Naive thymus-derived CD4-positive, alpha-beta T cell (primary cell): Measurements from ENCODE around the gene NEDD4L. TPM values are rescaled to one million over a fixed set of nuclear protein-coding genes. Genes with fewer than 3 reads are reported as not detected.

Experiments used
- ATAC-seq: fragments of 150-1000 bp; cut with Tn5 transposase; 2 replicates; pipeline ENCODE4 v1.10.0; 2021; ENCODE audit warnings: mild to moderate bottlenecking, moderate library complexity
- CTCF ChIA-PET: fragments of 350-600 bp; sonication (Branson Sonifier 250); formaldehyde crosslinking; loops from one replicate; lab custom pipeline; 2021; ENCODE audit warnings: antibody characterized with exemption; lab: Charles Lee
- POLR2A ChIA-PET: fragments of 350-600 bp; sonication (Branson Sonifier 250); formaldehyde crosslinking; loops from one replicate; lab custom pipeline; 2021; ENCODE audit warnings: antibody characterized with exemption, inconsistent platforms; lab: Charles Lee
- DNase-seq, 9 donors: peaks; one replicate each; pipeline versions ENCODE4 v3.0.0 to v3.0.0-alpha.2; 2020 to 2022; ENCODE audit warnings: mixed read lengths in 1 of 9
- H3K27ac ChIP-seq: one replicate; pipeline ENCODE4 v1.7.0; 2013; ENCODE audit warnings: mild to moderate bottlenecking, low read depth, low read length, moderate library complexity
- H3K27me3 ChIP-seq, 2 donors: one replicate each; pipeline ENCODE4 v1.7.0; 2013; ENCODE audit warnings: low read length in 2 of 2, mild to moderate bottlenecking in 2 of 2, moderate library complexity in 2 of 2; ENCODE audit not compliant: control insufficient read depth in 2 of 2, insufficient read depth in 2 of 2
- H3K36me3 ChIP-seq, 3 experiments: 1 replicate in 2 of 3; 2 replicates in 1 of 3; pipeline ENCODE4 v1.7.0; 2013; ENCODE audit warnings: low read length in 3 of 3, mild to moderate bottlenecking in 3 of 3, moderate library complexity in 1 of 3; ENCODE audit not compliant: insufficient read depth in 3 of 3, control insufficient read depth in 2 of 3
- H3K4me1 ChIP-seq, 2 donors: one replicate each; pipeline ENCODE4 v1.7.0; 2013; ENCODE audit warnings: low read length in 2 of 2, mild to moderate bottlenecking in 2 of 2, moderate library complexity in 1 of 2; ENCODE audit not compliant: control insufficient read depth in 2 of 2, insufficient read depth in 2 of 2
- H3K4me3 ChIP-seq: 2 replicates; pipeline ENCODE4 v1.7.0; 2013; ENCODE audit warnings: mild to moderate bottlenecking, low read length
- H3K9me3 ChIP-seq, 3 experiments: 1 replicate in 2 of 3; 2 replicates in 1 of 3; pipeline ENCODE4 v1.7.0; 2013; ENCODE audit warnings: low read length in 3 of 3; ENCODE audit not compliant: control insufficient read depth in 2 of 3
- H3K27ac Mint-ChIP-seq, 9 donors: one replicate each; pipeline ENCODE4 v1.8.0; 2020 to 2022; ENCODE audit warnings: mixed read lengths in 9 of 9, mild to moderate bottlenecking in 8 of 9, moderate library complexity in 5 of 9, inconsistent platforms in 2 of 9
- H3K27me3 Mint-ChIP-seq, 5 donors: one replicate each; pipeline ENCODE4 v1.8.0; 2021 to 2022; ENCODE audit warnings: mixed read lengths in 5 of 5, mild to moderate bottlenecking in 1 of 5
- H3K36me3 Mint-ChIP-seq, 5 donors: one replicate each; pipeline ENCODE4 v1.8.0; 2020 to 2022; ENCODE audit warnings: mixed read lengths in 5 of 5, mild to moderate bottlenecking in 3 of 5, inconsistent platforms in 1 of 5
- H3K4me1 Mint-ChIP-seq, 7 donors: one replicate each; pipeline ENCODE4 v1.8.0; 2020 to 2022; ENCODE audit warnings: mixed read lengths in 7 of 7, mild to moderate bottlenecking in 3 of 7, inconsistent platforms in 1 of 7
- H3K4me3 Mint-ChIP-seq, 10 donors: one replicate each; pipeline ENCODE4 v1.8.0; 2020 to 2022; ENCODE audit warnings: mild to moderate bottlenecking in 10 of 10, mixed read lengths in 10 of 10, moderate library complexity in 6 of 10, inconsistent platforms in 2 of 10
- H3K9me3 Mint-ChIP-seq, 11 donors: one replicate each; pipeline ENCODE4 v1.8.0; 2020 to 2022; ENCODE audit warnings: mixed read lengths in 11 of 11, mild to moderate bottlenecking in 4 of 11, inconsistent platforms in 1 of 11, moderate library complexity in 1 of 11
- intact Hi-C, 2 donors: fragments of 100-400 bp; cut with micrococcal nuclease; formaldehyde crosslinking; loops; one replicate each; pipeline ENCODE4 v1.15.1; 2023
- polyA plus RNA-seq, 2 donors: library from polyadenylated mRNA; unstranded; fragments of 300-500 nt; fragmentation: Illumina TruSeq; gene quantifications; one replicate each; pipeline ENCODE4 v1.2.3, GENCODE V29; 2021
- total RNA-seq, 6 experiments: library from RNA in 5 of 6; stranded (reverse) in 5 of 6; gene quantifications; 1 replicate in 5 of 6; 2 replicates in 1 of 6; pipeline ENCODE4 v1.2.3 and lab custom pipeline; 2021 to 2026

Gene NEDD4L
- total and polyA plus RNA-seq, 7 experiments from 2014 or later: 1.1 to 10.3 (median 4.2) TPM

GRCh38 chr18:58314284-58314683 lies 270.3 kb downstream of the NEDD4L start:
- Histone ChIP-seq H3K36me3 (no peaks in the 10 kb centered on the region), H3K4me1 (peaks cover 0 to 52% of the 10 kb centered on the region in 2 donors), H3K27me3 (no peaks in the 10 kb centered on the region), H3K9me3 (no peaks in the 10 kb centered on the region), H3K27ac (no peak overlapping the region), H3K4me3 (no peak overlapping the region)
- H3K27me3 Mint-ChIP-seq: peaks cover 0 to 14% (median 0%) of the 10 kb centered on the region in 5 donors
- peaks cover 0 to 2% (median 0%) of the 10 kb centered on the region in 11 donors for H3K9me3 Mint-ChIP-seq
- no peaks in the 10 kb centered on the region for H3K36me3 Mint-ChIP-seq
- ATAC-seq (peak; percentile 73), DNase-seq (no peak)
- peaks cover 14 to 84% (median 68%) of the 10 kb centered on the region in 7 donors for H3K4me1 Mint-ChIP-seq
- ChIA-PET CTCF (no interaction called here), POLR2A (no interaction called here)
- H3K4me3 Mint-ChIP-seq: no peak overlapping the region
- intact Hi-C loops: no loop called here
- peak overlapping the region in 3 of 9 donors; percentile 17 to 74 (median 44) for H3K27ac Mint-ChIP-seq

- Histone ChIP-seq H3K27me3 (no peaks in the 10 kb centered on the region), H3K27ac (no peak overlapping the region), H3K4me3 (no peak overlapping the region), H3K9me3 (no peaks in the 10 kb centered on the region), H3K4me1 (peaks cover 0 to 44% of the 10 kb centered on the region in 2 donors), H3K36me3 (no peaks in the 10 kb centered on the region)
- ATAC-seq (no peak), DNase-seq (no peak)
- ChIA-PET CTCF (interaction anchor here (0.5 kb wide), 1 partner anchor 41 kb away, joined by 3 read pairs; no protein-coding TSS in a partner anchor), POLR2A (interaction anchor here (0.9 kb wide), 1 partner anchor 254 kb away, joined by 7 read pairs; no protein-coding TSS in a partner anchor)
- Mint-ChIP-seq H3K27me3 (peaks cover 0 to 11% (median 0%) of the 10 kb centered on the region in 5 donors), H3K4me3 (no peak overlapping the region), H3K36me3 (no peaks in the 10 kb centered on the region), H3K27ac (peak overlapping the region in 1 of 9 donors; percentile 22), H3K4me1 (peaks cover 12 to 76% (median 60%) of the 10 kb centered on the region in 7 donors), H3K9me3 (peaks cover 0 to under 1% (median 0%) of the 10 kb centered on the region in 11 donors)
- intact Hi-C loops: no loop called here
Observed at GRCh38 chr18:58315041-58315440, 271.0 kb downstream of the NEDD4L start.

- Mint-ChIP-seq H3K36me3 (no peaks in the 10 kb centered on the region), H3K4me3 (no peak overlapping the region), H3K27me3 (peaks cover 0 to 13% (median 0%) of the 10 kb centered on the region in 5 donors), H3K9me3 (no peaks in the 10 kb centered on the region), H3K4me1 (peaks cover 9 to 69% (median 53%) of the 10 kb centered on the region in 7 donors), H3K27ac (peak overlapping the region in 5 of 9 donors; percentile 15 to 56 (median 32))
- CTCF ChIA-PET: interaction anchor here (0.5 to 1.6 kb wide), 3 partner anchors 21 to 135 kb away, joined by 3 to 4 read pairs (median 3); no protein-coding TSS in a partner anchor
- DNase-seq (no peak), ATAC-seq (no peak)
- intact Hi-C loops: no loop called here
- Histone ChIP-seq H3K27ac (no peak overlapping the region), H3K9me3 (no peaks in the 10 kb centered on the region), H3K4me1 (peaks cover 0 to 37% of the 10 kb centered on the region in 2 donors), H3K27me3 (no peaks in the 10 kb centered on the region), H3K4me3 (no peak overlapping the region), H3K36me3 (no peaks in the 10 kb centered on the region)
- POLR2A ChIA-PET: interaction anchor here (0.9 kb wide), 1 partner anchor 255 kb away, joined by 7 read pairs; no protein-coding TSS in a partner anchor
Observed at GRCh38 chr18:58315739-58316215, 271.8 kb downstream of the NEDD4L start.

GRCh38 chr18:58316396-58317342 lies 272.6 kb downstream of the NEDD4L start:
- Mint-ChIP-seq H3K4me1 (peaks cover 11 to 69% (median 50%) of the 10 kb centered on the region in 7 donors), H3K27me3 (peaks cover 0 to 11% (median 0%) of the 10 kb centered on the region in 5 donors), H3K27ac (peak overlapping the region in 7 of 9 donors; percentile 24 to 87 (median 49)), H3K36me3 (no peaks in the 10 kb centered on the region), H3K4me3 (peak overlapping the region in 2 of 10 donors; percentile 12 to 26), H3K9me3 (no peaks in the 10 kb centered on the region)
- intact Hi-C loops: no loop called here
- H3K4me3 ChIP-seq: no peak overlapping the region
- POLR2A ChIA-PET: interaction anchor here (0.8 kb wide), 1 partner anchor 10 kb away, joined by 3 read pairs; no protein-coding TSS in a partner anchor
- H3K27ac ChIP-seq: peak overlapping the region; percentile 29
- H3K27me3 ChIP-seq: no peaks in the 10 kb centered on the region
- CTCF ChIA-PET: interaction anchor here (1.1 to 2.2 kb wide), 3 partner anchors 9 to 136 kb away, joined by 4 to 10 read pairs (median 4); no protein-coding TSS in a partner anchor
- no peaks in the 10 kb centered on the region for H3K36me3 ChIP-seq
- ATAC-seq: no peak
- peak in 6 of 9 donors; percentile 4 to 32 (median 25) for DNase-seq
- H3K9me3 ChIP-seq: no peaks in the 10 kb centered on the region
- peaks cover 0 to 29% of the 10 kb centered on the region in 2 donors for H3K4me1 ChIP-seq

GRCh38 chr18:58319719-58320118 lies 275.7 kb downstream of the NEDD4L start:
- Mint-ChIP-seq H3K9me3 (no peaks in the 10 kb centered on the region), H3K36me3 (no peaks in the 10 kb centered on the region), H3K27ac (no peak overlapping the region), H3K4me3 (no peak overlapping the region), H3K4me1 (peaks cover 11 to 46% (median 37%) of the 10 kb centered on the region in 7 donors), H3K27me3 (peaks cover 0 to 9% (median 0%) of the 10 kb centered on the region in 5 donors)
- ATAC-seq (no peak), DNase-seq (no peak)
- intact Hi-C loops: loop anchor here in 1 of 2 donors (5.0 to 10.0 kb wide), 2 partner anchors 173 to 445 kb away; no protein-coding TSS in a partner anchor
- Histone ChIP-seq H3K36me3 (no peaks in the 10 kb centered on the region), H3K27me3 (no peaks in the 10 kb centered on the region), H3K9me3 (no peaks in the 10 kb centered on the region), H3K4me1 (peaks cover 0 to 24% of the 10 kb centered on the region in 2 donors), H3K4me3 (no peak overlapping the region), H3K27ac (no peak overlapping the region)
- POLR2A ChIA-PET: no interaction called here
- CTCF ChIA-PET: interaction anchor here (0.8 kb wide), 1 partner anchor 16 kb away, joined by 4 read pairs; no protein-coding TSS in a partner anchor
